T1000 (cell line): Measurements from ENCODE around the gene LRRC4C.
"Not testable (repeated sequence)": the region's sequence is repeated elsewhere in the genome, so short reads cannot be mapped to it uniquely, and the experiment has no call there.

Experiments
- DNase-seq: peaks from one replicate; lab custom pipeline; 2025; ENCODE audit warnings: mixed read lengths; lab: John Stamatoyannopoulos, UW

Gene LRRC4C

DNA sequence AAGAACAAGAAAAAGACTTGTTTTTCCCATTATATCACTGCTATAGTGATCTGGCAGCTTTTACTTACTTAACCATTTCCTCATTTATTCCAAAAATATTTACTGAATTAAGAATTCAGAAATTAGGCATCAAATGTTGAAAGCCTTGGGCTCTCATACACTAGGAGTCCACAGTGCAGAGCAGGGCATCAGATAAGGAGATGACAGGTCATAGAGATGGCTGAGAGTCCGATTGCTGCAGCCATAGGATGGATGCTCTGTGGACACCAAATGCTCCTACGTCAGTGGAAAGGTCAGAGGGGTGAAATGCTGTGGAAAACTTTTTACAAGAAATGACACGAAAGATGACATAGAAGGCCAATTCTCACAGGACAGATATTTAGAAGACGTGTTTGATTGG is 771.1 kb downstream of the LRRC4C start:
- no peak for DNase-seq

DNA sequence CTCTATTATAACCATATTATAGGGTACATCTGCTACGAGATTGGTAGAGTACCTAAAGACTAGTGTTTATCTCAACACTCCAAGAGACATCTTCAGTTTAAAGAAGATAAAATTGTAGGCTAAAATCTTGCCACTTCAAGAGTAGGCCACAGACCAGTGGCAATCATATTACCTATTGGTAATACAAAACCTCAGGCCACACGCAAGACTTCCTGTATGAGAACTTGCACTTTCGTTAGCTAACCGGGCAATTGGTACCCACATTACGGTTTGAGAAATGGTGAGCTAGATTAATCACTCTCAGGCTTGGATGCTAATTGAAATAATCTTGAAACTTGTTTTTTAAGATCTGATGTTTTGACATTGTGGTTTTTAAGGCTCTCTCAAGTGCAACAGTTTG is 772.7 kb downstream of the LRRC4C start:
- no peak for DNase-seq

- no peak for DNase-seq
These were observed 776.4 kb downstream of the LRRC4C start for GRCh38 chr11:40683010-40683409.

- DNase-seq: no peak
These were observed 780.2 kb downstream of the LRRC4C start for GRCh38 chr11:40679276-40679675.

DNA sequence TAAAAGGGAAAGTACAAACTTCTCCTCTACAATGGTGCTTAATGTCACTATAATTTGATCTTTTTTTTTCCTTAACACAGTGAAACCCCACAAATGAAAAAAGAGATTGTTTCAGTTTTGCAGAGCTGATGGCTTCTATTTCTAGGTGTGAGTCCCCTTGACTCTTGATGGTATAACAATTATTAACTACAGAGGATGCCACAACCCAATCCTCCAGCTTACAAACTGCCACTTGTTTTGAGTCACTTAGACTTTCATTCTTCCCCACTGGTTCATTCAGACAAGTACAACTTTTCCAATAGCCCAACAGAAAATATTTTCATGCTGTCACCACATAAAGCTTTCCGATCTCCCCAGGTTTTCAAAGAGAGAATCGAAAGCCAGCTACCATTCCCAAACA is 812.2 kb downstream of the LRRC4C start:
- DNase-seq: no peak

GRCh38 chr11:40642284-40642683 is 817.2 kb downstream of the LRRC4C start:
- no peak for DNase-seq

DNA sequence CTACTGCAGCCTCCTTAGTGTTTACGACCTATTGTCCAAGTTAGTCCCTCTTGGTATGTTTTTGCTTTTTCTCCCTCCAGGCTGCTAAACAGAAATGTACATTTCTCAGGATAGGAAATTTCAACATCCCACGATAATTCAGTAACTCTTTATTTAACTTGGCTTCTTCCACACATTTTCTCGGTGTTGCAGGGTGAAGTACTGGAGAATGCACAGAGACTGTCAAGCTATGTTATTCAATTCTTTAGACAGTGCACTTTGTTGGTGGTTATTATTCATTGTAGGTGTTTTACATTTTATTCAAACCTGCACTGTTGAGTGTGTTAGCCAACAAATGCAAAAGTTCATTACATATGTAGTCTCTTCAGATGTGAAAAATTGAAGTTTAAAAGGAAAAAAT is 839.8 kb downstream of the LRRC4C start:
- no peak for DNase-seq

GRCh38 chr11:40606800-40607199 is 852.7 kb downstream of the LRRC4C start:
- DNase-seq: no peak

- no peak for DNase-seq
These were observed 856.4 kb downstream of the LRRC4C start for GRCh38 chr11:40602866-40603552.

- no peak for DNase-seq
These were observed 861.8 kb downstream of the LRRC4C start for GRCh38 chr11:40597546-40598113.

- DNase-seq: no peak
These were observed 886.1 kb downstream of the LRRC4C start for GRCh38 chr11:40573254-40573891.

GRCh38 chr11:40569947-40570531 is 889.4 kb downstream of the LRRC4C start:
- no peak for DNase-seq

DNA sequence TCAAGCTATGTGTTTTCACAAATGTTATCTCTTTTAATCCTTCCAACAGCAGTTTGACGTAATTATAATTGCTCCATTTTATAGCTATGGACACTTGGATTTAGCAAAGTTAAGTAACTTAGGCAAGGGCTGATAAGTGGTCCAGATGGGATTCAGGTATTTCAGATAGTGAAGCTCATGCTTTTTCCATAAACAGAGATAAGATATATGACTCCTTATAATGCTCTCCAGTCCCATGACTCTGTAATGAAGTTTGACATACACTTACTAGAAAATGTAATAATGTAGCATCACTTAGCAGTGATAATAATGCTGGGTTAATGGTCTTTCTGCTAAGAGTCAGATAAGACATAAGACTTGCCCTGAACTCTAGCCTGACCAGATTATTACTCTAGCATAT is 892.1 kb downstream of the LRRC4C start:
- no peak for DNase-seq

GRCh38 chr11:40544162-40544561 is 915.3 kb downstream of the LRRC4C start:
- DNase-seq: no peak

GRCh38 chr11:40542821-40543220 is 916.6 kb downstream of the LRRC4C start:
- DNase-seq: no peak

DNA sequence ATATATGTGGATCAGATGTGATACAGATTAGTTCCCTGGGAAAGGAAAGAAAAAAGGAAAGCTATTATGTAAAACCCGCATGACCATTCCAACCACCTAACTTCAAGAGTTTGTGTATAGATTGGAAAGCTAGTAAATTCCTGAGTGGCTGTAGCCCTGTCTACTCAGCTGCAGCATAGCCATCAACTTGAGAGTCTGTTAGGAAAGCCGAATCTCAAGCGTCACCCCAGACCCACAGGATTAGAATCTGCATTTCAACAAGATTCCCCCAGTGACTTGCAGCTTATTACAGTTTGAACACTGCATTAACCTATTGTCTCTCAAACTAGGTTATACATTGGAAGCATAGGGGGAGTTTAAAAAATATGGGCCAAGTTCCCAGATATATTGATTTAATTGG is 921.7 kb downstream of the LRRC4C start:
- no peak for DNase-seq

DNA sequence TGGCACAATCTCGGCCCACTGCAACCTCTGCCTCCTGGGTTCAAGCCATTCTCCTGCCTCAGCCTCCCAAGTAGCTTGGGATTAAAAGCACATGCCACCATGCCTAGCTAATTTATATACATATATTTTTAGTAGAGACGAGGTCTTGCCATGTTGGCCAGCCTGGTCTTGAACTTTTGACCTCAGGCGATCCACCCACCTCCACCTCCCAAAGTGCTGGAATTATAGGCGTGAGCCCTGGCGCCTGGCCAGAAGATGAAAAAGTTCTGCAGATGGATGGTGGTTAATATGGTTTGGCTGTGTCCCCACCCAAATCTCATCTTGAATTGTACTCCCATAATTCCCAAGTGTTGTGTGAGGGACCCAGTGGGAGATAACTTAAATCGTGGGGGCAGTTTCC is 937.4 kb downstream of the LRRC4C start:
- not testable (repeated sequence) for DNase-seq

DNA sequence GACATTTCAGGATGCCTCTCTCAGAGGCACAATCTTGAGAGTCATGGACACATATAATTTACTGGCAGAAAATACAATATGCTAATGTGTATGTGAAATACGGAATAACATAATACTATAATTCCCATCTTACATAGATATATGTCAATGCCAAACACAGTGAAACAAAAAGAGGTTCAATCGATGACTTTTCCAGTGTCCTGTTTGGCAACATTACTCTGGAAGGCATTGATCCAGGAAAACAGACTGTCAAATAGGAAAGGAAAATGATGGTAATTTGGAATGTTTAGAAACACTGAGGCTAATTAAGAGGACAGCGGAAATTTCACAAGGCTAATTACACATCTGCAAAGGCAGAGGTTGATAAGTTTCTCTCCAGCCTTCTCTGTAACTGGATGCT is 942.3 kb downstream of the LRRC4C start:
- no peak for DNase-seq

GRCh38 chr11:40514124-40514523 is 945.3 kb downstream of the LRRC4C start:
- no peak for DNase-seq

- no peak for DNase-seq
These were observed 946.2 kb downstream of the LRRC4C start for GRCh38 chr11:40513281-40513680.

- DNase-seq: no peak
These were observed 951.1 kb downstream of the LRRC4C start for GRCh38 chr11:40508303-40508702.

- DNase-seq: no peak
These were observed 953.2 kb downstream of the LRRC4C start for GRCh38 chr11:40506226-40506625.

DNA sequence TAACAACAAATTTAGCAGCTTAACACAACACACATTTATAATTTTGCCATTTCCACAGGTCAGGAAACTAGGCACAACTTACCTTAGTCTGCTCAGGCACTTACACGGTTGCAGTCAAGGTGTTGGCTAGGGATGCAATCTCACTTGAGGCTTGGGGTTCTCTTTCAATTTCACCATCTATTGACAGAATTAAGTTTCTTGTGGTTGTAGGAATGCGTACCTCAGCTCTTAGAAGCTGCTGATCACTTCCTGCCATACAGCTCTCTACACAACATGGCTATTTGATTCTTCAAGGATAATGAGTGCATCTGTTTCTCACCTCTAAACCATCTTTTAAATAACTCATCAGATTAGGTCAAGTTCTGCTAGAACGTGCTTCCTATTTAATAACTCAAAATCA is 968.1 kb downstream of the LRRC4C start:
- DNase-seq: no peak
